ENCODE data around the gene EPGN.

GRCh38 chr4:74325886-74326285 is 17.6 kb downstream of the EPGN start:
- TF ChIP-seq TAF1 (IDR thresholded peaks at IDR 0.05; ENCODE audit: borderline replicate concordance, insufficient read depth, low read length), result no peak
- TF ChIP-seq POLR2AphosphoS5 (IDR thresholded peaks at IDR 0.05; ENCODE audit: low read depth, low read length), result no peak
- no peak for TF ChIP-seq REST (IDR thresholded peaks at IDR 0.05; ENCODE audit: insufficient read depth in 1 of 2, low read depth in 2 of 2, low read length in 2 of 2)
